Transverse colon (tissue), 4 donors: Measurements from ENCODE around the gene NOP56.

Source experiments
- EP300 ChIP-seq: sonication (generic); formaldehyde crosslinking; IDR thresholded peaks from one replicate; pipeline ENCODE4 v1.6.1; 2017; ENCODE audit warnings: antibody characterized with exemption, low read depth
- POLR2A ChIP-seq: fragments of 450-650 bp; IDR thresholded peaks from one replicate; pipeline ENCODE4 v1.6.1; 2016; ENCODE audit warnings: antibody characterized with exemption, mild to moderate bottlenecking, moderate library complexity
- POLR2AphosphoS5 ChIP-seq, 3 donors: sonication (generic); formaldehyde crosslinking; IDR thresholded peaks; one replicate each; pipeline ENCODE4 v1.6.1; 2016; ENCODE audit warnings: antibody characterized with exemption in 3 of 3
- TF ChIP-seq, protein P1 (sequence below), 5 experiments: fragments of 200-600 bp in 3 of 5; fragments of 450-650 bp in 2 of 5; sonication (generic) in 3 of 5; IDR thresholded peaks; 1 replicate in 2 of 5; 2 replicates in 3 of 5; pipeline ENCODE4 v1.5.1; 2016 to 2017; ENCODE audit warnings: antibody characterized with exemption in 5 of 5, inconsistent platforms in 3 of 5, mild to moderate bottlenecking in 2 of 5, moderate library complexity in 1 of 5

DNA sequence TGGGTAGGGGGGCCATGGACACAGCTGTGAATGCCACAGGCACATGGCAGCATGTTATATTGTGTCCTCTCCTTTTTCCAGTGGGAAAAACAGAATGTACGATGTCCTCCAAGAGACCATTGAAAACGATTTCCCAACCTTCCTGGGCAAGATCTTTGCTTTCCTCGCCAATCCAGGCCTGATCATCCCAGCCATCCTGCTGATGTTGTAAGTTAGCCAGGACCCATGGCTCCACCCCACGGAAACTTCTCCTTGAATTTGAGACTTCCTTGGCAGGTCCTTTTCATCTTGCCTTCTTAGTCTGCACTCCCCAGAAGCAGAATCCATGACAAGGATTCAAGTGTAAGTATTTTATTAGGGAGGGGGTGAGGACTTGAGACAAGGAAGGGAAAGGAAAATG, 28.2 kb upstream of the NOP56 start:
- no peak for TF ChIP-seq POLR2AphosphoS5 (IDR thresholded peaks at IDR 0.05)
- TF ChIP-seq, protein P1, sequence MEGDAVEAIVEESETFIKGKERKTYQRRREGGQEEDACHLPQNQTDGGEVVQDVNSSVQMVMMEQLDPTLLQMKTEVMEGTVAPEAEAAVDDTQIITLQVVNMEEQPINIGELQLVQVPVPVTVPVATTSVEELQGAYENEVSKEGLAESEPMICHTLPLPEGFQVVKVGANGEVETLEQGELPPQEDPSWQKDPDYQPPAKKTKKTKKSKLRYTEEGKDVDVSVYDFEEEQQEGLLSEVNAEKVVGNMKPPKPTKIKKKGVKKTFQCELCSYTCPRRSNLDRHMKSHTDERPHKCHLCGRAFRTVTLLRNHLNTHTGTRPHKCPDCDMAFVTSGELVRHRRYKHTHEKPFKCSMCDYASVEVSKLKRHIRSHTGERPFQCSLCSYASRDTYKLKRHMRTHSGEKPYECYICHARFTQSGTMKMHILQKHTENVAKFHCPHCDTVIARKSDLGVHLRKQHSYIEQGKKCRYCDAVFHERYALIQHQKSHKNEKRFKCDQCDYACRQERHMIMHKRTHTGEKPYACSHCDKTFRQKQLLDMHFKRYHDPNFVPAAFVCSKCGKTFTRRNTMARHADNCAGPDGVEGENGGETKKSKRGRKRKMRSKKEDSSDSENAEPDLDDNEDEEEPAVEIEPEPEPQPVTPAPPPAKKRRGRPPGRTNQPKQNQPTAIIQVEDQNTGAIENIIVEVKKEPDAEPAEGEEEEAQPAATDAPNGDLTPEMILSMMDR (IDR thresholded peaks at IDR 0.05): no peak
- no peak for TF ChIP-seq EP300
- TF ChIP-seq POLR2A: no peak
